H9 (cell line): ENCODE measurements around the gene GRK3. TPM values are rescaled to one million over a fixed set of nuclear protein-coding genes. Genes with fewer than 3 reads are reported as not detected.

ENCODE experiments used
- DNase-seq: peaks from one replicate; pipeline ENCODE4 v3.0.0-alpha.2; 2017
- H2AFZ ChIP-seq: one replicate; pipeline ENCODE4 v1.6.1; 2013; ENCODE audit warnings: mild to moderate bottlenecking, low read length, control low read depth, moderate library complexity
- H2AK5ac ChIP-seq: 2 replicates; pipeline ENCODE4 v1.6.1; 2013; ENCODE audit warnings: low read length, control low read depth, mixed read lengths; ENCODE audit not compliant: insufficient read length
- H2BK120ac ChIP-seq: one replicate; pipeline ENCODE4 v1.6.1; 2013; ENCODE audit warnings: low read depth, mild to moderate bottlenecking, low read length, control low read depth, inconsistent platforms; ENCODE audit not compliant: poor library complexity, severe bottlenecking
- H2BK12ac ChIP-seq: 2 replicates; pipeline ENCODE4 v1.6.1; 2013; ENCODE audit warnings: low read length, control low read depth, mixed read lengths, low read depth; ENCODE audit not compliant: insufficient read length
- H2BK15ac ChIP-seq: 2 replicates; pipeline ENCODE4 v1.6.1; 2013; ENCODE audit warnings: low read depth, low read length, control low read depth
- H2BK20ac ChIP-seq: one replicate; pipeline ENCODE4 v1.6.1; 2013; ENCODE audit warnings: low read depth, mild to moderate bottlenecking, low read length, control low read depth, inconsistent platforms; ENCODE audit not compliant: poor library complexity, severe bottlenecking
- H2BK5ac ChIP-seq: 2 replicates; pipeline ENCODE4 v1.6.1; 2013; ENCODE audit warnings: low read length, control low read depth, mixed read lengths; ENCODE audit not compliant: insufficient read length
- H3K14ac ChIP-seq: 2 replicates; pipeline ENCODE4 v1.6.1; 2013; ENCODE audit warnings: low read length, control low read depth; ENCODE audit not compliant: insufficient read depth
- H3K18ac ChIP-seq: 2 replicates; pipeline ENCODE4 v1.6.1; 2013; ENCODE audit warnings: low read depth, mild to moderate bottlenecking, mixed read lengths, low read length, control low read depth; ENCODE audit not compliant: insufficient read length
- H3K23ac ChIP-seq: 2 replicates; pipeline ENCODE4 v1.6.1; 2013; ENCODE audit warnings: low read length, control low read depth, mixed read lengths, low read depth; ENCODE audit not compliant: insufficient read length
- H3K23me2 ChIP-seq: 2 replicates; pipeline ENCODE4 v1.6.1; 2013; ENCODE audit warnings: low read depth, mild to moderate bottlenecking, mixed read lengths, low read length, control low read depth; ENCODE audit not compliant: insufficient read length, poor library complexity, severe bottlenecking
- H3K27ac ChIP-seq: 2 replicates; pipeline ENCODE4 v1.5.1; 2013; ENCODE audit warnings: low read length, control low read depth, mixed read lengths, low read depth; ENCODE audit not compliant: insufficient read length
- H3K27me3 ChIP-seq: 2 replicates; pipeline ENCODE4 v1.6.1; 2013; ENCODE audit warnings: low read length, control low read depth, inconsistent platforms; ENCODE audit not compliant: insufficient read depth
- H3K4ac ChIP-seq: 2 replicates; pipeline ENCODE4 v1.6.1; 2013; ENCODE audit warnings: low read depth, mild to moderate bottlenecking, control low read depth, inconsistent platforms, low read length, moderate library complexity
- H3K4me1 ChIP-seq: 2 replicates; pipeline ENCODE4 v1.6.1; 2013; ENCODE audit warnings: low read length, control low read depth, inconsistent platforms; ENCODE audit not compliant: insufficient read depth
- H3K4me2 ChIP-seq: 2 replicates; pipeline ENCODE4 v1.6.1; 2013; ENCODE audit warnings: low read length, control low read depth, mixed read lengths; ENCODE audit not compliant: insufficient read length, insufficient read depth
- H3K56ac ChIP-seq: 2 replicates; pipeline ENCODE4 v1.6.1; 2013; ENCODE audit warnings: low read depth, mild to moderate bottlenecking, mixed read lengths, low read length, control low read depth; ENCODE audit not compliant: insufficient read length
- H3K79me1 ChIP-seq: 2 replicates; pipeline ENCODE4 v1.6.1; 2013; ENCODE audit warnings: low read depth, mild to moderate bottlenecking, moderate library complexity, low read length, control low read depth, inconsistent platforms; ENCODE audit not compliant: insufficient read depth, poor library complexity, severe bottlenecking
- H3K79me2 ChIP-seq: 2 replicates; pipeline ENCODE4 v1.6.1; 2013; ENCODE audit warnings: low read length, control low read depth, inconsistent platforms; ENCODE audit not compliant: insufficient read depth
- H3K9ac ChIP-seq: 2 replicates; pipeline ENCODE4 v1.6.1; 2013; ENCODE audit warnings: low read length, control low read depth, mixed read lengths; ENCODE audit not compliant: insufficient read length; ENCODE audit errors: extremely low read depth
- H3K9me3 ChIP-seq: one replicate; pipeline ENCODE4 v1.6.1; 2013; ENCODE audit warnings: low read depth, low read length, inconsistent platforms; ENCODE audit not compliant: control insufficient read depth
- H3T11ph ChIP-seq: one replicate; pipeline ENCODE4 v1.6.1; 2013; ENCODE audit warnings: mild to moderate bottlenecking, low read length, control low read depth, inconsistent platforms
- H4K20me1 ChIP-seq: one replicate; pipeline ENCODE4 v1.6.1; 2013; ENCODE audit not compliant: control insufficient read depth, insufficient read length, insufficient read depth
- H4K5ac ChIP-seq: 2 replicates; pipeline ENCODE4 v1.6.1; 2013; ENCODE audit warnings: low read depth, mild to moderate bottlenecking, mixed read lengths, low read length, control low read depth; ENCODE audit not compliant: insufficient read length
- H4K8ac ChIP-seq: replicated peaks from 2 replicates; pipeline ENCODE4 v1.6.1; 2013; ENCODE audit warnings: low read length, control low read depth, mixed read lengths, low read depth; ENCODE audit not compliant: insufficient read length
- H4K91ac ChIP-seq: 2 replicates; pipeline ENCODE4 v1.6.1; 2013; ENCODE audit warnings: low read depth, mild to moderate bottlenecking, moderate library complexity, mixed read lengths, low read length, control low read depth; ENCODE audit not compliant: insufficient read length
- H3K27ac Mint-ChIP-seq, 3 experiments: 2 replicates in 2 of 3; 3 replicates in 1 of 3; pipeline ENCODE4 v1.8.0; 2020 to 2021; ENCODE audit warnings: mixed read lengths in 3 of 3, mild to moderate bottlenecking in 1 of 3, moderate library complexity in 1 of 3
- H3K27me3 Mint-ChIP-seq: 2 replicates; pipeline ENCODE4 v1.8.0; 2021; ENCODE audit warnings: low read depth, mild to moderate bottlenecking, moderate library complexity, mixed read lengths
- H3K36me3 Mint-ChIP-seq, 3 experiments: 2 replicates in 2 of 3; 3 replicates in 1 of 3; pipeline ENCODE4 v1.8.0; 2020 to 2021; ENCODE audit warnings: low read depth in 3 of 3, mixed read lengths in 3 of 3; ENCODE audit not compliant: insufficient read depth in 1 of 3
- H3K4me1 Mint-ChIP-seq, 2 experiments: 2 replicates each; pipeline ENCODE4 v1.8.0; 2020; ENCODE audit warnings: mixed read lengths in 2 of 2
- H3K4me3 Mint-ChIP-seq, 2 experiments: 2 replicates in 1 of 2; 3 replicates in 1 of 2; pipeline ENCODE4 v1.8.0; 2020 to 2021; ENCODE audit warnings: mild to moderate bottlenecking in 2 of 2, mixed read lengths in 2 of 2, moderate library complexity in 1 of 2
- H3K9me3 Mint-ChIP-seq, 2 experiments: 2 replicates in 1 of 2; 3 replicates in 1 of 2; pipeline ENCODE4 v1.8.0; 2020; ENCODE audit warnings: mild to moderate bottlenecking in 2 of 2, mixed read lengths in 2 of 2, moderate library complexity in 1 of 2
- WGBS: extraction: QIAGEN DNeasy Blood & Tissue Kit; methylation state at CpG from one replicate; pipeline ENCODE4 v1.1.7; 2013; ENCODE audit warnings: missing lambda C conversion rate, low lambda C conversion rate, mixed read lengths; ENCODE audit not compliant: insufficient read length; ENCODE audit errors: extremely low coverage; 5-methylcytosine and 5-hydroxymethylcytosine counted together
- total RNA-seq: library from RNA; stranded (reverse); gene quantifications from 2 replicates; pipeline ENCODE4 v1.2.1, GENCODE V29; 2021
- TF ChIP-seq, protein P1 (sequence below): fragments of 200-600 bp; sonication (generic); conservative IDR thresholded peaks from 3 replicates; pipeline ENCODE4 v1.8.0; 2021; ENCODE audit warnings: antibody characterized with exemption, mild to moderate bottlenecking

Gene GRK3
- total RNA-seq, 1 experiment from 2014 or later = 23.9 TPM

DNA sequence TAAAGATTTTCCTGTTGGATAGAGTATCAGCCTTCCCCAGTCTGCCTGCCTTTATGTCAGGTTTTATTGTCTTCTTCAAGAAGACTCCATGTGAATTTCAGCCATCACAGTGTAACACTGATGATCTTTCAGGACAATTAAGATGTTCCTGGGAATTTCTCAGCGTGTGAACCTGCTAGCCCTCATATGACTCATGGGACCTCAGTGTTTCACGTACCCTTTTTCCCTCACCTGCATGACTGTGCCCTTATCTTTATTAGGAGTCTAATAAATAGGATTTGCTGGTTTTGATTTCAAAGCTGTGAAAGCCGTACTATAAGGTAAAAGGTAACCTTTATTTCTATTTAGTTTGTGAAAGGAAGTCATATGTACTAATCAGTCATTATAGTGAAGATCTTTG lies 95.9 kb downstream of the GRK3 start:
- no peaks in the 10 kb centered on the region for H3K36me3 Mint-ChIP-seq

More for the DNA sequence above, 95.9 kb downstream of the GRK3 start:
- no peak overlapping the region for H2BK5ac ChIP-seq
- H3K9me3 ChIP-seq = no peaks in the 10 kb centered on the region
- no peak overlapping the region for H4K91ac ChIP-seq
- no peak overlapping the region for H3K4me2 ChIP-seq
- H3K18ac ChIP-seq = no peak overlapping the region
- H3K56ac ChIP-seq = no peak overlapping the region
- TF ChIP-seq, protein P1, sequence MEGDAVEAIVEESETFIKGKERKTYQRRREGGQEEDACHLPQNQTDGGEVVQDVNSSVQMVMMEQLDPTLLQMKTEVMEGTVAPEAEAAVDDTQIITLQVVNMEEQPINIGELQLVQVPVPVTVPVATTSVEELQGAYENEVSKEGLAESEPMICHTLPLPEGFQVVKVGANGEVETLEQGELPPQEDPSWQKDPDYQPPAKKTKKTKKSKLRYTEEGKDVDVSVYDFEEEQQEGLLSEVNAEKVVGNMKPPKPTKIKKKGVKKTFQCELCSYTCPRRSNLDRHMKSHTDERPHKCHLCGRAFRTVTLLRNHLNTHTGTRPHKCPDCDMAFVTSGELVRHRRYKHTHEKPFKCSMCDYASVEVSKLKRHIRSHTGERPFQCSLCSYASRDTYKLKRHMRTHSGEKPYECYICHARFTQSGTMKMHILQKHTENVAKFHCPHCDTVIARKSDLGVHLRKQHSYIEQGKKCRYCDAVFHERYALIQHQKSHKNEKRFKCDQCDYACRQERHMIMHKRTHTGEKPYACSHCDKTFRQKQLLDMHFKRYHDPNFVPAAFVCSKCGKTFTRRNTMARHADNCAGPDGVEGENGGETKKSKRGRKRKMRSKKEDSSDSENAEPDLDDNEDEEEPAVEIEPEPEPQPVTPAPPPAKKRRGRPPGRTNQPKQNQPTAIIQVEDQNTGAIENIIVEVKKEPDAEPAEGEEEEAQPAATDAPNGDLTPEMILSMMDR = no peak
- no peak overlapping the region for H2BK15ac ChIP-seq
- no peak overlapping the region for H3K9ac ChIP-seq
- no peak overlapping the region for H3K27ac Mint-ChIP-seq
- H3K23me2 ChIP-seq = no peaks in the 10 kb centered on the region
- no peak overlapping the region for H3T11ph ChIP-seq
- no peak for DNase-seq
- H3K9me3 Mint-ChIP-seq = no peaks in the 10 kb centered on the region
- no peaks in the 10 kb centered on the region for H3K27me3 Mint-ChIP-seq
- no peak overlapping the region for H3K4me3 Mint-ChIP-seq
- H3K4ac ChIP-seq = no peak overlapping the region
- no peaks in the 10 kb centered on the region for H3K27me3 ChIP-seq
- H4K8ac ChIP-seq = no peak overlapping the region
- H3K79me1 ChIP-seq = no peaks in the 10 kb centered on the region
- WGBS = no CpG with 5 or more reads among the region's 3 CpGs
- H2AFZ ChIP-seq = no peak overlapping the region
- H3K79me2 ChIP-seq = no peaks in the 10 kb centered on the region
- no peak overlapping the region for H3K23ac ChIP-seq
- no peak overlapping the region for H2BK12ac ChIP-seq
- no peak overlapping the region for H3K14ac ChIP-seq
- H3K27ac ChIP-seq = no peak overlapping the region
- H4K5ac ChIP-seq = no peak overlapping the region
- H4K20me1 ChIP-seq = no peaks in the 10 kb centered on the region
- no peaks in the 10 kb centered on the region for H3K4me1 ChIP-seq
- H2AK5ac ChIP-seq = no peak overlapping the region
- no peak overlapping the region for H2BK120ac ChIP-seq
- H3K4me1 Mint-ChIP-seq = peaks cover 0 to 4% of the 10 kb centered on the region in 2 experiments; a peak in 1 of 4 replicates
- no peak overlapping the region for H2BK20ac ChIP-seq
